Astrocyte of the spinal cord (primary cell): ENCODE data around the gene PISD.
A peak's percentile ranks its signal among the peaks of the same experiment; 100 is the strongest.

Source experiments
- DNase-seq: peaks from one replicate; pipeline ENCODE4 v3.0.0; 2011; ENCODE audit warnings: low read depth, low spot score
- H3K4me3 ChIP-seq: 2 replicates; pipeline ENCODE4 v1.5.1; 2011; ENCODE audit warnings: low read depth, mild to moderate bottlenecking, low read length, moderate library complexity
- CTCF ChIP-seq: IDR thresholded peaks from 2 replicates; pipeline ENCODE4 v1.5.1; 2012; ENCODE audit warnings: low read depth, mild to moderate bottlenecking, low read length, inconsistent platforms
- in situ Hi-C: cut with HindIII; loops from 2 replicates; pipeline ENCODE4 v1.10.0; 2017; ENCODE audit warnings: low sequenced_read_pairs

PISD gene

GRCh38 chr22:31583861-31584485 is 78.0 kb downstream of the PISD start:
- no peak for TF ChIP-seq CTCF
- no peak overlapping the region for H3K4me3 ChIP-seq
- in situ Hi-C loops = no loop called here
- peak; percentile 43 for DNase-seq

GRCh38 chr22:31579835-31580242 is 82.2 kb downstream of the PISD start:
- H3K4me3 ChIP-seq = no peak overlapping the region
- no peak for TF ChIP-seq CTCF
- DNase-seq = peak; percentile 49
- in situ Hi-C loops = no loop called here

- no peak for TF ChIP-seq CTCF
- in situ Hi-C loops = no loop called here
- no peak overlapping the region for H3K4me3 ChIP-seq
- DNase-seq = no peak
These were observed 83.8 kb downstream of the PISD start for GRCh38 chr22:31578171-31578570.

GRCh38 chr22:31577711-31578110 is 84.3 kb downstream of the PISD start:
- in situ Hi-C loops = no loop called here
- no peak overlapping the region for H3K4me3 ChIP-seq
- DNase-seq = no peak
- TF ChIP-seq CTCF = no peak

- H3K4me3 ChIP-seq = no peak overlapping the region
- no peak for DNase-seq
- TF ChIP-seq CTCF = no peak
- in situ Hi-C loops = no loop called here
These were observed 86.8 kb downstream of the PISD start for GRCh38 chr22:31575190-31575589.

GRCh38 chr22:31574055-31574670 is 87.9 kb downstream of the PISD start:
- TF ChIP-seq CTCF = no peak
- in situ Hi-C loops = no loop called here
- DNase-seq = no peak
- H3K4me3 ChIP-seq = no peak overlapping the region
